NCI-H187 (cell line): Measurements from ENCODE around the gene ABCB11.
"Not testable (repeated sequence)": the region's sequence is repeated elsewhere in the genome, so short reads cannot be mapped to it uniquely, and the experiment has no call there.

Experiments used
- DNase-seq, 2 experiments: peaks; one replicate each; lab custom pipeline; 2025; lab: John Stamatoyannopoulos, UW

ABCB11 gene

GRCh38 chr2:169031202-169031601 lies at the start of gene ABCB11:
TSS of gene ABCB11 (minus strand) at chr2:169031324. CDS start at chr2:169018125, 13,199 bp downstream.
- no peak for DNase-seq

- DNase-seq = no peak
Observed at GRCh38 chr2:169080250-169081069, 49.3 kb upstream of the ABCB11 start.

GRCh38 chr2:169077674-169078240 lies 46.6 kb upstream of the ABCB11 start:
- DNase-seq = no peak

GRCh38 chr2:169073963-169074751 lies 43.0 kb upstream of the ABCB11 start:
- DNase-seq = no peak

GRCh38 chr2:169073211-169073962 lies 42.3 kb upstream of the ABCB11 start:
- no peak for DNase-seq

GRCh38 chr2:169072163-169072925 lies 41.2 kb upstream of the ABCB11 start:
- DNase-seq = no peak

GRCh38 chr2:169071455-169071854 lies 40.3 kb upstream of the ABCB11 start:
- DNase-seq = no peak

GRCh38 chr2:169069833-169070232 lies 38.7 kb upstream of the ABCB11 start:
- DNase-seq = no peak

GRCh38 chr2:169069341-169069740 lies 38.2 kb upstream of the ABCB11 start, which contains the start of gene DHRS9:
TSS of gene DHRS9 (plus strand) at chr2:169069563. CDS start at chr2:169081582, 12,019 bp downstream.
- no peak for DNase-seq

GRCh38 chr2:169066897-169067296 lies 35.8 kb upstream of the ABCB11 start:
- DNase-seq = no peak

GRCh38 chr2:169065864-169066517 lies 34.9 kb upstream of the ABCB11 start:
- no peak for DNase-seq

GRCh38 chr2:169065422-169065821 lies 34.3 kb upstream of the ABCB11 start:
- DNase-seq = no peak

GRCh38 chr2:169064199-169064598 lies 33.1 kb upstream of the ABCB11 start:
- DNase-seq = not testable (repeated sequence)

GRCh38 chr2:169054575-169054974 lies 23.5 kb upstream of the ABCB11 start:
- DNase-seq = not testable (repeated sequence)

GRCh38 chr2:169050476-169051240 lies 19.5 kb upstream of the ABCB11 start:
- no peak for DNase-seq

- no peak for DNase-seq
Observed at GRCh38 chr2:169049142-169049541, 18.0 kb upstream of the ABCB11 start.

- no peak for DNase-seq
Observed at GRCh38 chr2:169047256-169048250, 16.4 kb upstream of the ABCB11 start.

- DNase-seq = no peak
Observed at GRCh38 chr2:169046440-169047151, 15.5 kb upstream of the ABCB11 start.
